ENCODE results near the gene PLSCR4.

PLSCR4 gene

GRCh38 chr3:146156666-146157314 is 94.1 kb downstream of the PLSCR4 start:
- H3K4me1 ChIP-seq (ENCODE audit: control insufficient read depth in 2 of 2, insufficient read depth in 1 of 2, low read depth in 1 of 2, low read length in 2 of 2): peaks cover 0 to 3% of the 10 kb centered on the region in 2 donors
- H3K4me3 ChIP-seq (ENCODE audit: low read length in 2 of 2): no peak overlapping the region

GRCh38 chr3:146156095-146156494 is 94.8 kb downstream of the PLSCR4 start:
- Histone ChIP-seq H3K4me1 (ENCODE audit: control insufficient read depth in 2 of 2, insufficient read depth in 1 of 2, low read depth in 1 of 2, low read length in 2 of 2) (peaks cover 0 to 3% of the 10 kb centered on the region in 2 donors), H3K79me1 (ENCODE audit: low read depth, low read length) (no peaks in the 10 kb centered on the region), H2BK12ac (ENCODE audit: low read length) (no peak overlapping the region), H3K23ac (ENCODE audit: low read depth, low read length, poor library complexity) (no peak overlapping the region), H3K14ac (ENCODE audit: low read length) (no peak overlapping the region), H4K91ac (ENCODE audit: low read depth, low read length, poor library complexity) (no peak overlapping the region), H3K4me2 (ENCODE audit: insufficient read depth, low read length, poor library complexity, severe bottlenecking) (no peak overlapping the region), H2BK5ac (ENCODE audit: low read length) (no peak overlapping the region), H2BK15ac (ENCODE audit: low read length) (no peak overlapping the region), H3K4ac (ENCODE audit: low read length) (no peak overlapping the region), H3K27ac (replicated peaks; ENCODE audit: low read length) (no peak overlapping the region), H3K4me3 (ENCODE audit: low read length in 2 of 2) (no peak overlapping the region), H2BK120ac (ENCODE audit: low read depth, low read length) (no peak overlapping the region), H3K27me3 (ENCODE audit: control insufficient read depth in 3 of 3, insufficient read depth in 3 of 3, low read depth in 1 of 3, low read length in 3 of 3) (no peaks in the 10 kb centered on the region), H3K9ac (ENCODE audit: low read depth, low read length, poor library complexity) (no peak overlapping the region), H3K18ac (ENCODE audit: low read length) (no peak overlapping the region), H3K9me3 (replicated peaks in 1 of 2; ENCODE audit: control insufficient read depth in 2 of 2, insufficient read depth in 1 of 2, low read depth in 1 of 2, low read length in 2 of 2) (no peaks in the 10 kb centered on the region), H2AFZ (ENCODE audit: low read length) (no peak overlapping the region), H2AK5ac (ENCODE audit: low read depth, low read length) (no peak overlapping the region), H3K36me3 (replicated peaks in 1 of 2; ENCODE audit: control insufficient read depth in 2 of 2, insufficient read depth in 2 of 2, low read length in 2 of 2) (no peaks in the 10 kb centered on the region), H4K8ac (ENCODE audit: low read depth, low read length) (no peak overlapping the region)
- no peak for DNase-seq (ENCODE audit: low spot score)
- no CpG with 5 or more reads among the region's 4 CpGs for WGBS, 2 donors (ENCODE audit: extremely low coverage in 2 of 2, insufficient read length in 2 of 2, insufficient replicate concordance in 1 of 2)

More at GRCh38 chr3:146156666-146157314, 94.1 kb downstream of the PLSCR4 start:
- no peak overlapping the region for H3K14ac ChIP-seq (ENCODE audit: low read length)
- no peak overlapping the region for H3K9ac ChIP-seq (ENCODE audit: low read depth, low read length, poor library complexity)
- H2BK120ac ChIP-seq (ENCODE audit: low read depth, low read length): no peak overlapping the region
- H3K79me1 ChIP-seq (ENCODE audit: low read depth, low read length): no peaks in the 10 kb centered on the region
- H3K9me3 ChIP-seq (replicated peaks in 1 of 2; ENCODE audit: control insufficient read depth in 2 of 2, insufficient read depth in 1 of 2, low read depth in 1 of 2, low read length in 2 of 2): no peaks in the 10 kb centered on the region
- H2AFZ ChIP-seq (ENCODE audit: low read length): no peak overlapping the region
- H2AK5ac ChIP-seq (ENCODE audit: low read depth, low read length): no peak overlapping the region
- no CpG with 5 or more reads among the region's 3 CpGs for WGBS, 2 donors (ENCODE audit: extremely low coverage in 2 of 2, insufficient read length in 2 of 2, insufficient replicate concordance in 1 of 2)
- H3K4me2 ChIP-seq (ENCODE audit: insufficient read depth, low read length, poor library complexity, severe bottlenecking): no peak overlapping the region
- peaks cover 0 to 6% (median 4%) of the 10 kb centered on the region in 3 experiments for H3K27me3 ChIP-seq (ENCODE audit: control insufficient read depth in 3 of 3, insufficient read depth in 3 of 3, low read depth in 1 of 3, low read length in 3 of 3)
- no peak for DNase-seq (ENCODE audit: low spot score)
- no peak overlapping the region for H3K23ac ChIP-seq (ENCODE audit: low read depth, low read length, poor library complexity)
- no peak overlapping the region for H2BK15ac ChIP-seq (ENCODE audit: low read length)
- H2BK12ac ChIP-seq (ENCODE audit: low read length): no peak overlapping the region
- H4K8ac ChIP-seq (ENCODE audit: low read depth, low read length): no peak overlapping the region
- no peak overlapping the region for H2BK5ac ChIP-seq (ENCODE audit: low read length)
- no peaks in the 10 kb centered on the region for H3K36me3 ChIP-seq (replicated peaks in 1 of 2; ENCODE audit: control insufficient read depth in 2 of 2, insufficient read depth in 2 of 2, low read length in 2 of 2)
- H3K27ac ChIP-seq (replicated peaks; ENCODE audit: low read length): no peak overlapping the region
- no peak overlapping the region for H4K91ac ChIP-seq (ENCODE audit: low read depth, low read length, poor library complexity)
- no peak overlapping the region for H3K18ac ChIP-seq (ENCODE audit: low read length)
- H3K4ac ChIP-seq (ENCODE audit: low read length): no peak overlapping the region

- no peak overlapping the region for H3K27ac ChIP-seq (replicated peaks; ENCODE audit: low read length)
- no CpG with 5 or more reads among the region's 2 CpGs for WGBS, 2 donors (ENCODE audit: extremely low coverage in 2 of 2, insufficient read length in 2 of 2, insufficient replicate concordance in 1 of 2)
Observed at GRCh38 chr3:146154995-146155394, 95.9 kb downstream of the PLSCR4 start.

GRCh38 chr3:146154316-146154715 is 96.6 kb downstream of the PLSCR4 start:
- Histone ChIP-seq H2BK15ac (ENCODE audit: low read length) (no peak overlapping the region), H2BK5ac (ENCODE audit: low read length) (no peak overlapping the region), H3K14ac (ENCODE audit: low read length) (no peak overlapping the region), H3K79me1 (ENCODE audit: low read depth, low read length) (no peaks in the 10 kb centered on the region), H3K4ac (ENCODE audit: low read length) (no peak overlapping the region), H3K9ac (ENCODE audit: low read depth, low read length, poor library complexity) (no peak overlapping the region), H3K27me3 (ENCODE audit: control insufficient read depth in 3 of 3, insufficient read depth in 3 of 3, low read depth in 1 of 3, low read length in 3 of 3) (no peaks in the 10 kb centered on the region), H3K9me3 (replicated peaks in 1 of 2; ENCODE audit: control insufficient read depth in 2 of 2, insufficient read depth in 1 of 2, low read depth in 1 of 2, low read length in 2 of 2) (no peaks in the 10 kb centered on the region), H2BK12ac (ENCODE audit: low read length) (no peak overlapping the region), H3K23ac (ENCODE audit: low read depth, low read length, poor library complexity) (no peak overlapping the region), H4K91ac (ENCODE audit: low read depth, low read length, poor library complexity) (no peak overlapping the region), H3K4me3 (ENCODE audit: low read length in 2 of 2) (no peak overlapping the region), H3K4me2 (ENCODE audit: insufficient read depth, low read length, poor library complexity, severe bottlenecking) (no peak overlapping the region), H2BK120ac (ENCODE audit: low read depth, low read length) (no peak overlapping the region), H3K18ac (ENCODE audit: low read length) (no peak overlapping the region), H3K36me3 (replicated peaks in 1 of 2; ENCODE audit: control insufficient read depth in 2 of 2, insufficient read depth in 2 of 2, low read length in 2 of 2) (no peaks in the 10 kb centered on the region), H2AK5ac (ENCODE audit: low read depth, low read length) (no peak overlapping the region), H3K4me1 (ENCODE audit: control insufficient read depth in 2 of 2, insufficient read depth in 1 of 2, low read depth in 1 of 2, low read length in 2 of 2) (peaks cover 0 to 3% of the 10 kb centered on the region in 2 donors), H4K8ac (ENCODE audit: low read depth, low read length) (no peak overlapping the region), H3K27ac (replicated peaks; ENCODE audit: low read length) (no peak overlapping the region), H2AFZ (ENCODE audit: low read length) (no peak overlapping the region)
- no CpG with 5 or more reads among the region's 1 CpG for WGBS, 2 donors (ENCODE audit: extremely low coverage in 2 of 2, insufficient read length in 2 of 2, insufficient replicate concordance in 1 of 2)
- DNase-seq (ENCODE audit: low spot score): no peak

More at GRCh38 chr3:146154995-146155394, 95.9 kb downstream of the PLSCR4 start:
- no peak overlapping the region for H3K4me3 ChIP-seq (ENCODE audit: low read length in 2 of 2)
- H3K4ac ChIP-seq (ENCODE audit: low read length): no peak overlapping the region
- no peak overlapping the region for H3K18ac ChIP-seq (ENCODE audit: low read length)
- H3K23ac ChIP-seq (ENCODE audit: low read depth, low read length, poor library complexity): no peak overlapping the region
- no peak overlapping the region for H2AK5ac ChIP-seq (ENCODE audit: low read depth, low read length)
- no peak overlapping the region for H2BK12ac ChIP-seq (ENCODE audit: low read length)
- H3K36me3 ChIP-seq (replicated peaks in 1 of 2; ENCODE audit: control insufficient read depth in 2 of 2, insufficient read depth in 2 of 2, low read length in 2 of 2): no peaks in the 10 kb centered on the region
- no peaks in the 10 kb centered on the region for H3K79me1 ChIP-seq (ENCODE audit: low read depth, low read length)
- no peak overlapping the region for H3K9ac ChIP-seq (ENCODE audit: low read depth, low read length, poor library complexity)
- H2AFZ ChIP-seq (ENCODE audit: low read length): no peak overlapping the region
- no peak overlapping the region for H2BK15ac ChIP-seq (ENCODE audit: low read length)
- no peaks in the 10 kb centered on the region for H3K27me3 ChIP-seq (ENCODE audit: control insufficient read depth in 3 of 3, insufficient read depth in 3 of 3, low read depth in 1 of 3, low read length in 3 of 3)
- H3K4me2 ChIP-seq (ENCODE audit: insufficient read depth, low read length, poor library complexity, severe bottlenecking): no peak overlapping the region
- H3K14ac ChIP-seq (ENCODE audit: low read length): no peak overlapping the region
- H2BK5ac ChIP-seq (ENCODE audit: low read length): no peak overlapping the region
- no peak overlapping the region for H4K91ac ChIP-seq (ENCODE audit: low read depth, low read length, poor library complexity)
- DNase-seq (ENCODE audit: low spot score): no peak
- H2BK120ac ChIP-seq (ENCODE audit: low read depth, low read length): no peak overlapping the region
- H3K4me1 ChIP-seq (ENCODE audit: control insufficient read depth in 2 of 2, insufficient read depth in 1 of 2, low read depth in 1 of 2, low read length in 2 of 2): peaks cover 0 to 3% of the 10 kb centered on the region in 2 donors
- H4K8ac ChIP-seq (ENCODE audit: low read depth, low read length): no peak overlapping the region
- H3K9me3 ChIP-seq (replicated peaks in 1 of 2; ENCODE audit: control insufficient read depth in 2 of 2, insufficient read depth in 1 of 2, low read depth in 1 of 2, low read length in 2 of 2): no peaks in the 10 kb centered on the region

Measured in neuronal stem cell (in vitro differentiated cells).